ENCODE data around the gene TEX22. TPM values are rescaled to one million over a fixed set of nuclear protein-coding genes. Genes with fewer than 3 reads are reported as not detected.
"Not testable (repeated sequence)": the region's sequence is repeated elsewhere in the genome, so short reads cannot be mapped to it uniquely, and the experiment has no call there.

Gene TEX22
- 3.8 and 5.7 TPM in 2 replicates for total RNA-seq

- intact Hi-C loops (cut with micrococcal nuclease): loop anchor here (1.0 to 5.0 kb wide), 2 partner anchors 93 to 96 kb away; partner anchors contain the start of genes BRF1 and TEDC1
Observed at GRCh38 chr14:105398044-105398725, at the start of gene TEX22. Gene TEX22, plus strand, starts transcription at chr14:105398538. Its CDS starts 803 bp downstream, at chr14:105399341.

- intact Hi-C loops (cut with micrococcal nuclease): no loop called here
Observed at GRCh38 chr14:105348945-105349699, 49.2 kb upstream of the TEX22 start.

DNA sequence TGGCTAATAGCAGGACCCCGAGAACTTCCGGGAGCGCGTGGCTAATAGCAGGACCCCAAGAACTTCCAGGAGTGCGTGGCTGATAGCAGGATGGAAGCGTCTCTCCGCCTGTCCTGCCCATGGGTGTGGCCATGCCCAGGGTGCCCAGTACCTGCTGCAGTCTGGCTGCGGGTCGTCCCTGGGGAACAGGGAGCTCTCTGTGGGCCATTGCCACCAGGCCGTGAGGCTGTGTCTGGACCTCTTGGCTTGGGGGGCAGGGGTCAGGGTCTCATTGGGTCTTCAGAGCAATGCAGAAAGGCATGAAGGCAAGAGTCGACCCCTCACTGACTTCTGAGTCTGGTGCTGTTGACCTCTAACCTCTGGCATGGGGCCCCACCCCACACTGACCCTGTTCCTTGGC is 48.3 kb upstream of the TEX22 start:
- intact Hi-C loops (cut with micrococcal nuclease): no loop called here

GRCh38 chr14:105350450-105351244 is 47.7 kb upstream of the TEX22 start:
- intact Hi-C loops (cut with micrococcal nuclease): no loop called here

DNA sequence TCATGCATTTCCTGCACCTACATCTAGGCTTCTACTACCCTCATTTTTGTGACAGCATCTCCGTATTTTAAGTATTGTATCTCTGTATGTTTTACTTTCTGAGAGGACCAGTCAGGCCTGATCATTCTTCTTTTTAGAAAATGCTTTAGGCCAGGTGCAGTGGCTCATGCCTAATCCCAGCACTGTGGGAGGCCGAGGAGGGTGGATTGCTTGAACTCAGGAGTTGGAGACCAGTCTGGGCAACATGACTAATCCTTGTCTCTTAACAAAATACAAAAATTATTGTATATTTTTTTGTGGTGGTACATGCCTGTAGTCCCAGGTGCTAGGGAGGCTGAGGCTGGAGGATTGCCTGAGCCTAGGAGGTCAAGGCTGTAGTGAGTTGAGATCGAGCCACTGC is 46.9 kb upstream of the TEX22 start:
- intact Hi-C loops (cut with micrococcal nuclease): no loop called here

DNA sequence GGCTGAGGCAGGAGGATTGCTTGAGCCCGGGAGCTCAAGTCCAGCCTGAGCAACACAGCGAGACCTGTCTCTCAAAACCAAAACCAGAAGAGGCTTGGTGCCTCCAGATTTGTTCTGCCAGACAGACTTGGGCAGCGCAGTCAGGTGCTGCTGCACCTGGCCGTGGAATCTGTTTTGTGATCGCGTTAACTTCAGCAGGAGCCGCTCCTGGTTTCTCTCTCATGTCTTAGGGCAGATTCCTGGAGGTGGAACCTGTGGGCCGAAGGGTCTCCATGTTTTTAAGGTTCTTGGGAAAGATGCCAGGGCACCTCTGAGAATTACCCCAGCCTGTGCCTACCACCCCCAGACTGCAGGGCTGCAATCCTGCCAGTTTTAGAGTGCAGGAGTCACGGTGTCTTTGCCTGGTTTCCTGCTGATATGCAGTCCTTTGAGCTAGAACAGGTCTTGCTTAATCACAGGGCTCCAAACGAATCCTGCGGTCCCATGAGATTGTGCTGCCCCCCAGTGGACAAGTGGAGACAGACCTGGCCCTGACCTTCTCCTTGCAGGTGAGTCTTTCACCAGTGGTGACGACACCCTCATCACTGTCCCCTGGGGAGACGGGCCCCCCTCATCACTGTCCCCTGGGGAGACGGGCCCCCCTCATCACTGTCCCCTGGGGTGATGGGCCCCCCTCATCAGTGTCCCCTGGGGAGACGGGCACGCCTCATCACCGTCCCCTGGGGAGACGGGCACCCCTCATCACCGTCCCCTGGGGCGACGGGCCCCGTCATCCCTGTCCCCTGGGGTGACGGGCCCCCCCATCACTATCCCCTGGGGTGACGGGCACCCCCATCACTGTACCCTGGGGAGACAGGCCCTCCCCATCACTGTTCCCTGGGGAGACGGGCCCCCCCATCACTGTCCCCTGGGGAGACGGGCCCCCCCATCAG is 46.2 kb upstream of the TEX22 start:
- intact Hi-C loops (cut with micrococcal nuclease): loop anchor here (1.0 to 2.0 kb wide), 5 partner anchors 149 to 377 kb away; no protein-coding TSS in a partner anchor

DNA sequence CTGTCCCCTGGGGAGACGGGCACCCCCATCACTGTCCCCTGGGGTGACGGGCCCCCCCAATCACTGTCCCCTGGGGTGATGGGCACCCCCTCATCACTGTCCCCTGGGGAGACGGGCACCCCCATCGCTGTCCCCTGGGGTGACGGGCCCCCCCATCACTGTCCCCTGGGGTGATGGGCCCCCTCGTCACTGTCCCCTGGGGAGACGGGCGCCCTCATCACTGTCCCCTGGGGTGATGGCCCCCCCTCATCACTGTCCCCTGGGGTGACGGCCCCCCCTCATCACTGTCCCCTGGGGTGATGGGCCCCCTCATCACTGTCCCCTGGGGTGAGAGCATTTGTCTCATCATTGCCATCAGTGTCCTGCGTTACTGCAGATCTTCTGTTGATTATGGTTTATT is 45.2 kb upstream of the TEX22 start:
- intact Hi-C loops (cut with micrococcal nuclease): loop anchor here (2.0 kb wide), 1 partner anchor 378 kb away; no protein-coding TSS in a partner anchor

- intact Hi-C loops (cut with micrococcal nuclease): no loop called here
Observed at GRCh38 chr14:105354541-105354940, 43.8 kb upstream of the TEX22 start.

DNA sequence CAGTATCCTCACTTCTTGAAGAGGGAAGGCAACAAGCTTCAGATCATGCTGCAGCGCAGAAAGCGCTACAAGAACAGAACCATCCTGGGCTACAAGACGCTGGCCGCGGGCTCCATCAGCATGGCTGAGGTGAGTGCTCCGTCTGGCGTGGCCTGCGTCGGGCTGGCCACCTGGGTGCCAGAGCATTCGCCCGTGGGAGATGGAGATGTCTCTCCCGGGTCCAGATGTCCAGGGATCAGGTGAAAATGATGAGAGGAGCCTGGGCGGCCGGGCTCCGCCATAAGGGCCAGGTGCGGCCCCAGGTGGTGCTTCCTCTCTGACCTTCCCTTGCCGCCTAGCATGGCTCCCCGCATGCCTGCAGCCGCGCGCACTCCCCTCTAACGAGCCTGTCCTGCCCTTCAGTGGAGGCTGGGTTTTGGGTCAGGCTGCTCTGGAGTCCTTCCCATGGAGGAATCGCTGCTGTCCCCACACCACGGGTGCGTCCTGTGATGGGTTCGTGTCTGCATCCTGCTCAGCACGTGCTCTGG is 43.2 kb upstream of the TEX22 start:
- intact Hi-C loops (cut with micrococcal nuclease): no loop called here

DNA sequence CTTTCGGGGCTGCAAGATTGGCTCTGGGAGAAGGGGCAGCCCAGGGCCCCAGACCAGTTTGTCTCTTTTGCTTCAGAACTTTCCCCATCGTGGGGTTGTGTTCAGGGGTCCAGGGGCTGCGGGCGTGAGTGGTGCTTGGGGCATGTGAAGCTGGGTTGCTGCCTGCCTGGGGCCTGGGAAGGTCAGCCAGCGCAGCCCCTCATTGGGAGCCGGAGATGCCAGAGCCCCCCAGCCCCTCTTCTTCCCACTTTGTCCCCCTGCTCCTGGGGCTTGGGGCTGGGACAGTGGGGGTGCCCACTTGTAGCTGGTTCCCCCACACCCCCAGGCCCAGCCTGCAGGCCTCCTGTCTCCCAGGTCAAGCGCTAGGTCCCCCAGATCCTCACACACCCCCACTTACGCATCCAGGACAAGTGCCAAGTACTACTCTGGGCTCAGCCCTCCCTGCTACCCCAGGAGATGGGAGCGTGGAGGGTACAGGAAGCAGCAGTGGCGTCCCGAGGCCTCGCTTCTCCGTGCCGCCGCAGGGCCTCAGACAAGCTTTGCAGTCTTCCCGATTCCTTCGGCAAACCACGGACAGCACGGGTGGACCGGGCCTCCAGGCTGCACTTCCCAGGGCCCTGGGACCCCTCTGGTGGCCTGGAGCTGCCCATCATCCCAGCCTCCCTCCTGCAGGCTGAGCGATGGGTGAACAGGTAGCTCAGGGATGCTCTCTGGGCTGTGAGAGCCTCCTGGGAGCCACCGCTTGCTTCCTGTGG is 42.3 kb upstream of the TEX22 start:
- intact Hi-C loops (cut with micrococcal nuclease): no loop called here

DNA sequence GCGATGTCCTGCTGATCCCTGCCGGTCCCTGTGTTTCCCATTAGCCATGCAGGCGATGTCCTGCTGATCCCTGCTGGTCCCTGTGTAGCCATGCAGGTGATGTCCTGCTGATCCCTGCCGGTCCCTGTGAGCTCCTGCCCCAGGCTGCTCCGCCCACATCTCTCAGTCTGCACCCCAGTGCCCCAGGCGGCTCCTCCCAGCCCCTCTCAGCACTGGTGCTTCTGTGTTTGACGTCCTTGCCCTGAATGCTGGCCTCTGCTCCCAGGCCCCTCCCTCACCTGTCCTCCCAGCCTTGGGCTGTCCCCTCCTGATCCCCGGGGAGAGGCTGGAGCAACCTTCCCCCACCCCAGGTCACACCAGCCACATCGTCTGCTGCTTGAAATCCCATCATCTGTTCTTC is 41.4 kb upstream of the TEX22 start:
- intact Hi-C loops (cut with micrococcal nuclease): no loop called here

- intact Hi-C loops (cut with micrococcal nuclease): no loop called here
Observed at GRCh38 chr14:105357626-105358025, 40.7 kb upstream of the TEX22 start.

GRCh38 chr14:105358140-105358846 is 40.0 kb upstream of the TEX22 start:
- intact Hi-C loops (cut with micrococcal nuclease): no loop called here

- intact Hi-C loops (cut with micrococcal nuclease): no loop called here
Observed at GRCh38 chr14:105358943-105359342, 39.4 kb upstream of the TEX22 start.

GRCh38 chr14:105361412-105361811 is 36.9 kb upstream of the TEX22 start:
- intact Hi-C loops (cut with micrococcal nuclease): not testable (repeated sequence)

DNA sequence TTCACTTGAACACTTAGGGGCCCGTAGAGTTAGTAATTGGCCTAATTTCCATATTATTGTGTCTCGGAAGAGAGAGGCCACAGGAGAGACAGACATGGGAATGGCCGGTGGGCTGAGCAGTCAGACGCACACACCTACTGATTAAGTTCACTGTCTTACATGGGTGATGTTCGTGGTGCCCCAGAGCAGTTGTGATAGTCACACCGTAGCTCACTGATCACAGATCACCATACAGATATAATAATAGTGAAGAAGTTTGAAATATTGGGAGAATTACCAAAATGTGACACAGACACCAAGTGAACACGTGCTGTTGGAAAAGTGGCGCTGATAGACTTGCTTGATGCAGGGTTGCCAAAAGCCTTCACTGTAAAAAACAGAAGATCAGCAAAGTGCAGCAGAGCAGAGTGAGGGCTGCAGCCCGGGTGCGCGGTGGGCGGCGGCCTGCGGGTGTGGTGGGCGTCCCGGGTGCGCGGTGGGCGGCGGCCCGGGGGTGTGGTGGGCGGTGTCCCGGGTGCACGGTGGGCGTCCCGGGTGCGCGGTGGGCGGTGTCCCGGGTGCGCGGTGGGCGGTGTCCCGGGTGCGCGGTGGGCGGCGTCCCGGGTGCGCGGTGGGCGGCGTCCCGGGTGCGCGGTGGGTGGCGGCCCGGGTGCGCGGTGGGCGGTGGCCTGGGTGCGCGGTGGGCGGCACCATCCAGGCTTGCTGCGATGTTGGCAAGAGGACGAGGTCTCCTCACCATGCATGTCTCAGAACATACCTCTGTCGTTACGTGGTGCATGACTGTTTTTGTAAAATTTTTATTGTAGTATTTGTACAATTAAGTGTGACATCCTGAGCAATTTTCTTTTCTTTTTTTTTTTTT is 34.3 kb upstream of the TEX22 start:
- intact Hi-C loops (cut with micrococcal nuclease): no loop called here

GRCh38 chr14:105365101-105365500 is 33.2 kb upstream of the TEX22 start:
- intact Hi-C loops (cut with micrococcal nuclease): no loop called here

DNA sequence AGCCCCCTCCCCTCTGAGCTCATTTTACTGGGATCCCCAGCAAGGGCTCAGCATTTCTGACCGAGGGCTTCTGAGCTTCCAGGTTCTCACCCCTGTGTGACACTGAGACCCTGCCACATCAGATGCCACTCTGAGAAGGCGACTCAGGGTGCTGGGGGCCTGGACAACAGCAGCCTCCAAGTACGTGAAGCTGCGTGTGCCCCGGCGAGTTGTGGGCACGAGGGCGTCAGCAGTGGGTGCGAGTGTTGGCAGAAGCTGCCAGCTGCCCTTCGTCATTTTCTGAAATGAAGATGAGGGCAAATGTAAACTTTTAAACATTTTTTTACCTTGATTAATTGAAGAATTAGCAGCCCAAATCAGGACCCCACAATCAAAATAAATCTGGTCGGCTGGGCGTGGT is 32.7 kb upstream of the TEX22 start:
- intact Hi-C loops (cut with micrococcal nuclease): no loop called here

Measured in T-helper 2 cell treated with Interferon-gamma antibody and Interleukin-4, amounts not matched to agents 100 ng/mL and 5 ng/mL, for 36 hours (primary cell).